A549 treated with CORT108297 at 1 μM for 4 hours (cell line): ENCODE results near the gene MFRP. TPM values are rescaled to one million over a fixed set of nuclear protein-coding genes. Genes with fewer than 3 reads are reported as not detected.

ENCODE experiments used
- total RNA-seq: library from RNA; stranded (reverse); fragments of 200-300 nt; extraction: Qiagen RNA extraction; gene quantifications from 5 replicates; pipeline ENCODE4 v1.2.3, GENCODE V29; 2022

Gene MFRP
- total RNA-seq = not detected in 5 replicates

GRCh38 chr11:119346605-119347004 is at the start of gene MFRP:
MFRP (minus strand) TSS chr11:119346705; CDS start chr11:119346513, 192 bp downstream.

GRCh38 chr11:119381181-119381988 is 34.9 kb upstream of the MFRP start, which contains the start of gene USP2:
USP2 (minus strand) TSS chr11:119381690; CDS start chr11:119373480, 8,210 bp downstream.

GRCh38 chr11:119340335-119341221 is 5.9 kb downstream of the MFRP start, which contains the start of gene C1QTNF5:
C1QTNF5 (minus strand) TSS chr11:119340883; CDS start chr11:119340397, 486 bp downstream.

GRCh38 chr11:119334174-119334930 is 12.2 kb downstream of the MFRP start, which contains the start of gene RNF26:
RNF26 (plus strand) TSS chr11:119334527; CDS start chr11:119335123, 596 bp downstream.

GRCh38 chr11:119316729-119317591 is 29.5 kb downstream of the MFRP start, which contains the start of gene MCAM:
MCAM (minus strand) TSS chr11:119317130; CDS start chr11:119317101, 29 bp downstream.

Other genes starting within 250 kb of the MFRP start
- 34.2 to 44.0 TPM (median 39.7 TPM) in 5 replicates for gene DPAGT1, start 244.9 kb downstream of the MFRP start, total RNA-seq
- gene C2CD2L, start 239.4 kb downstream of the MFRP start, total RNA-seq = 5.4 to 7.9 TPM (median 5.9 TPM) in 5 replicates
- 10.7 to 12.8 TPM (median 12.0 TPM) in 5 replicates for gene HINFP, start 225.1 kb downstream of the MFRP start, total RNA-seq
- gene ABCG4, start 197.7 kb downstream of the MFRP start, total RNA-seq = 0.21 to 0.42 TPM (median 0.32 TPM) in 5 replicates
- gene NLRX1, start 178.0 kb downstream of the MFRP start, total RNA-seq = 8.8 to 13.9 TPM (median 11.5 TPM) in 5 replicates
- gene NHERF4, start 161.2 kb downstream of the MFRP start, total RNA-seq = 0.13 to 0.44 TPM (median 0.23 TPM) in 5 replicates
- 6.0 to 9.8 TPM (median 8.4 TPM) in 5 replicates for gene CBL, start 140.4 kb downstream of the MFRP start, total RNA-seq
- 9.8 to 13.2 TPM (median 11.5 TPM) in 5 replicates for gene MCAM, start 29.6 kb downstream of the MFRP start, total RNA-seq
- 29.4 to 41.1 TPM (median 37.7 TPM) in 5 replicates for gene RNF26, start 12.2 kb downstream of the MFRP start, total RNA-seq
- not detected in 5 replicates for gene C1QTNF5, start 5.8 kb downstream of the MFRP start, total RNA-seq
- 0.33 to 0.53 TPM (median 0.42 TPM) in 5 replicates for gene USP2, start 35.0 kb upstream of the MFRP start, total RNA-seq
- 11.6 to 15.3 TPM (median 13.7 TPM) in 5 replicates for gene THY1, start 76.5 kb upstream of the MFRP start, total RNA-seq